ACC112 (cell line): ENCODE data around the gene CRADD.
"Not testable (repeated sequence)": the region's sequence is repeated elsewhere in the genome, so short reads cannot be mapped to it uniquely, and the experiment has no call there.

ENCODE experiments used
- H2AFZ ChIP-seq: fragments of 200-600 bp; sonication (generic); one replicate; pipeline ENCODE4 v1.6.0; 2017; ENCODE audit warnings: antibody characterized with exemption, low read length; ENCODE audit not compliant: unreplicated experiment
- H3K27ac ChIP-seq: fragments of 200-600 bp; sonication (generic); 2 replicates; pipeline ENCODE4 v1.5.1; 2014; ENCODE audit warnings: low read depth, mild to moderate bottlenecking, antibody characterized with exemption, low read length, moderate library complexity
- H3K27me3 ChIP-seq: fragments of 200-600 bp; sonication (generic); 2 replicates; pipeline ENCODE4 v1.6.1; 2014; ENCODE audit warnings: mild to moderate bottlenecking, antibody characterized with exemption, low read length, moderate library complexity, mixed read lengths; ENCODE audit not compliant: insufficient read depth
- H3K36me3 ChIP-seq: fragments of 200-600 bp; sonication (generic); 2 replicates; pipeline ENCODE4 v1.6.1; 2016; ENCODE audit warnings: mild to moderate bottlenecking, antibody characterized with exemption, low read length, moderate library complexity, mixed read lengths; ENCODE audit not compliant: insufficient read depth
- H3K4me1 ChIP-seq: fragments of 200-600 bp; sonication (generic); one replicate; pipeline ENCODE4 v1.6.1; 2016; ENCODE audit warnings: low read length, mixed read lengths; ENCODE audit not compliant: insufficient read depth, unreplicated experiment, control insufficient read depth
- H3K4me3 ChIP-seq: fragments of 200-600 bp; sonication (generic); 2 replicates; pipeline ENCODE4 v1.5.1; 2014; ENCODE audit warnings: mild to moderate bottlenecking, low read depth, low read length
- H3K79me2 ChIP-seq: fragments of 200-600 bp; sonication (generic); one replicate; pipeline ENCODE4 v1.6.0; 2016; ENCODE audit warnings: low read length; ENCODE audit not compliant: control insufficient read depth, unreplicated experiment, insufficient read depth

The CRADD gene

DNA sequence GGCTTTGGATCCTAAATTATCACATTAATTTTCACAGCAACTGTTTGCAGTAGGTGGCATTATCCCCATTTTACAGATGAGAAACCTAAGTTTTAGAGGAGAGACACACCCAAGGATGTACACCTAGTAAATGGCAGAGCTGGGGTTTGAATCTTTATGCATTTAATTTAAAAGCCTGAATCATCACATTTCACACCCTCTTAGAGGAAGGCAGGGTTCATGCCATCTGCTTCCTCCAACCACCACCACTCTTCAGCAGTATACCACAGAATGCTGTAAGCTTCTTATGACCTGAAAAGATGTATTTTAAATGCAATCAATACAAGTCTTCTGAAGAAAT is 90.3 kb downstream of the CRADD start:
- no peaks in the 10 kb centered on the region for H3K27me3 ChIP-seq
- no peak overlapping the region for H3K27ac ChIP-seq
- peak overlapping the region; percentile 44; the same call in 1 of the 2 replicates for H3K4me3 ChIP-seq
- no peak overlapping the region for H2AFZ ChIP-seq
- no peaks in the 10 kb centered on the region for H3K36me3 ChIP-seq
- peaks cover 23% of the 10 kb centered on the region for H3K4me1 ChIP-seq
- H3K79me2 ChIP-seq, result no peaks in the 10 kb centered on the region

DNA sequence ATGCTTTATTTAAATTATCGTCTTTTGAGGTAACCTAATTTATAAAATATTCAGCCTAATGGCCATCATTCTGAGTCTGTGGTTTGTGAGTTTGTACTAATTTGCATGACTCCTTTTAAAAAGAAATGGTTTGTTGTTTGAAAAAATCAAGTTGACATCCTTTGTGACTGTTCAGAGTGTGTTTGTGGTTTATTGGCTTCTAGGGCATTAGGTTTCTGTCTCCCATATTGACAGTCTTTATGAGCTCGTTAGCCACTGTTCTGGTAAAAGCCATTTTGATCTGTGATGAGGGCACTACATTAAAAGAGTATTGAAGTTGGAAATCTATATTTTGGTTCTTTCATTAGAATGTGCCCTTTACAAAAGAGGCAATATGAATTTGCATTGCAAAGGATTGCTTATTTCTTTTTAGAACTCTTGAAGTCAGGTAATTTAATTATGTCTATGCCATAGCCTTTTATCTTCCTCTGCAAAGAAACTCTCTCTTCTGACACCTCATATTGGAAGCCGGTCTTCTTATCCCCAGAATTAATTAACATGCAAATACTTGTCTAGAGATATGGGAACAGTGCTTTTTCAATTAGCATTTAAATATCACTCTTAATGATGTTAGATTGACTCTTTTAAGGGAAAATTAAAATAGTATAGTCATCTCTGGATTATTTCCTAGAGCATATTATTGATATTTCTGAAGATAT is 95.0 kb downstream of the CRADD start:
- peak overlapping the region; percentile 42; the same call in 1 of the 2 replicates for H3K27ac ChIP-seq
- peaks cover 37% of the 10 kb centered on the region for H3K4me1 ChIP-seq
- H3K4me3 ChIP-seq, result no peak overlapping the region
- H2AFZ ChIP-seq, result no peak overlapping the region
- H3K79me2 ChIP-seq, result peaks cover 2% of the 10 kb centered on the region
- H3K27me3 ChIP-seq, result no peaks in the 10 kb centered on the region
- H3K36me3 ChIP-seq, result no peaks in the 10 kb centered on the region

DNA sequence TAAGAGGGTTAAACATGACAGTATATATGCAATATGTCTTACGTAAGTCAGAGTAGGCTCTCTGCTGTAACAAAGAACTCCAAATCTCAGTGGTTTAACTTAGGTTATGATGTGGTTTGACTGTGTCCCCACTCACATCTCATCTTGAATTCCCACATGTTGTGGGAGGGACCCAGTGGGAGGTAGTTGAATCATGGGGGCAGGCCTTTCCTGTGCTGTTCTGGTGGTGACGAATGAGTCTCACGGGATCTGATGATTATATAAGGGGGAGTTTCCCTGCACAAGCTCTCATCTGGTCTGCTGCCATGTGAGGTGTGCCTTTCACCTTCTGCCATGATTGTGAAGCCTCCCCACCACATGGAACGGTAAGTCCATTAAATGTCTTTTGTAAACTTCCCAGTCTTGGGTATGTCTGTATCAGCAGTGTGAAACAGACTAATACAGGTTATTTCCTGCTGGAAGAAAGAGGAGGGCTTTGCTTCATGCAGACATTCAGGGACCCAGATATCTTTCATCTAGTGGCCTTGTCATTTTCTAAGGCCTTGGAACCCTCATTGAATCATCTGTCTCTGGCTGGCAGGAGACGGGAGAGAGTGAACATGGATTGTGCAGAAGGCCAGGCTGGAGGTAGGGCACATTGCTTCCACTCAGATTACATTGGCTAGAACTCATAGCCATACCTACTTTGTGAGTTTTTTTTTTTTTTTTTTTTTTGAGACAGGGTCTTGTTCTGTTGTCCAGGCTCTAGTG is 96.1 kb downstream of the CRADD start:
- Histone ChIP-seq H3K27me3 (no peaks in the 10 kb centered on the region), H3K27ac (peak overlapping the region; percentile 42), H3K36me3 (no peaks in the 10 kb centered on the region), H3K79me2 (peaks cover 5% of the 10 kb centered on the region), H2AFZ (peak overlapping the region; percentile 18), H3K4me3 (no peak overlapping the region), H3K4me1 (peaks cover 38% of the 10 kb centered on the region)

DNA sequence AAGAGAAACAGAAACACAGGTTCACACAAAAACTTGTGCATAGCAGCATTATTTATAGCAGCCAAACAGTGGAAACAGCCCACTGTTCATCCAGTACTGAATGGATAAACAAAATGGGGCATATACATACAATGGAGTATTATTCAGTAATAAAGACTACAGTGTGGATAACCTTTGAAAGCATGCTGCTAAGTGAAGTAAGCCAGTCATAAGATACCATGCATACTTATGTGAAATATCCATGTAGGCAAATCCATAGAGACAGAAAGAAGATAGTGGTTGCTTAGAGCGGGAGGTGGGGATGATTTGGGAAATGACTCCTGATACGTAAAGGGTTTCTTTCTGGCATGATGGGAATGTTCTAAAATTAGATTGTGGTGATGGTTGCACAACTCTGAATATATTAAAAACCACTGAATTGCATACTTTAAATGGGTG is 99.4 kb downstream of the CRADD start:
- H3K27me3 ChIP-seq, result no peaks in the 10 kb centered on the region
- H3K27ac ChIP-seq, result peak overlapping the region; percentile 89
- H3K79me2 ChIP-seq, result peaks cover 10% of the 10 kb centered on the region
- H3K4me1 ChIP-seq, result peaks cover 53% of the 10 kb centered on the region
- peak overlapping the region; percentile 59; the same call in 1 of the 2 replicates for H3K4me3 ChIP-seq
- H2AFZ ChIP-seq, result no peak overlapping the region
- no peaks in the 10 kb centered on the region for H3K36me3 ChIP-seq

DNA sequence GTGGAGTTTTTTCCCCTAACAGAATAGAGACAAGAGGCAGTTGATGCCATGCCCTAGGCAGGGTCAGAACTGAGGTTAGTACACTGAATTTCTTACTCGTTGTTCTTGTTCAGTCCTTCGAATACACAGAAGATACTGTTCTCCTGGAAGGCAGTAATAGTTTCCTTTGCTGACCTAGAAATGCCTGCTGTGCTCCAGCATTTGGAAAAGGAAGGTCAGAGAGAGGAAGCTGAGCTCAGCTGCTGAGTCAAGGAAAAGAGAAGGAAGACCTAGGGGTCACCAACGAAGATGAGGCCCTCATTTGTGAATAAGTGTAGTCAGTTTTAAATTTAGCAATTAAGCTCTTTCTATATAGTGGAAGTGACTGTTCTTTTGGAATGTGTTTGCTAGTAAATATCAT is 100.1 kb downstream of the CRADD start:
- no peaks in the 10 kb centered on the region for H3K36me3 ChIP-seq
- no peaks in the 10 kb centered on the region for H3K27me3 ChIP-seq
- H3K4me3 ChIP-seq, result peak overlapping the region; percentile 59; the same call in 1 of the 2 replicates
- peaks cover 10% of the 10 kb centered on the region for H3K79me2 ChIP-seq
- H3K4me1 ChIP-seq, result peaks cover 53% of the 10 kb centered on the region
- peak overlapping the region; percentile 89 for H3K27ac ChIP-seq
- H2AFZ ChIP-seq, result peak overlapping the region; percentile 8

DNA sequence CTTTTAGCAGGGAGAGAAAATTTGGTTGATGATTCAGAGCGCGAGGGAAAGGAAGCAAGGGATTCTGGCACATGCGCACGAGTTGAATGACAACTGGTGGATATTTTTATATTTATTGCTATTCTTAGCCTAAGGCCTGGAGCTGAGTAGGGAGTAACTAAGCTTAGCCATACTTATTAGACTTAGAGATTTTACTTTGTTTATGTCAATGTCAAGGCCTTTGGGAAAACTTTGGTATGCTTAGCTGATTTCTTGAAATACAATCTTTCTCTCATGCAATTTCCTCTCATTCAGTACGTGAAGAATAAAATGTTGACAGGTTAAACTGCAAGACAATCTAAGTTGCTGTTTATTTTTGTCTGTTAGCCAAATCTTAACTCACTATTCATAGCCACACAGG is 101.1 kb downstream of the CRADD start:
- Histone ChIP-seq H3K36me3 (no peaks in the 10 kb centered on the region), H3K4me3 (peak overlapping the region; percentile 53; the same call in 1 of the 2 replicates), H2AFZ (peak overlapping the region; percentile 8), H3K4me1 (peaks cover 53% of the 10 kb centered on the region), H3K79me2 (peaks cover 10% of the 10 kb centered on the region), H3K27ac (peak overlapping the region; percentile 89), H3K27me3 (no peaks in the 10 kb centered on the region)

DNA sequence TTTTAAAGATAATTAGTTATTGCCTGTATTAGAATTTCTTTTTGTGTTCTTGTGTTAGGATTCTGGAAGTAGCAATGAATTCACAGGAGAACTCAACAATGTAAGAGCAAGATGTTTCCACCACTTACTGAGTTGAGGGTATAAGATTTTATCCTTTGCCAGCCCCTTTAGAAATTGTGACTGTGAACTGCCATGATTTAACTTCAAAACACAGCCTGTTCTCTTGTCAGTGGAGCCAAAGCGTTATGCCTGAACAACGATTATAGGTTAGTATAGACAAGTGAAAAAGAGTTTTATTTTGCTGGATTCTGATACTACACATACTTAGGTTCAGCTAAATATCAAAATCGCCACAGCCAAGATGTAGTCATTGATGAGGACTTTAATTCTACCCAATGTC is 101.6 kb downstream of the CRADD start:
- peak overlapping the region; percentile 53; the same call in 1 of the 2 replicates for H3K4me3 ChIP-seq
- H3K36me3 ChIP-seq, result no peaks in the 10 kb centered on the region
- peak overlapping the region; percentile 8 for H2AFZ ChIP-seq
- H3K4me1 ChIP-seq, result peaks cover 55% of the 10 kb centered on the region
- peak overlapping the region; percentile 89 for H3K27ac ChIP-seq
- no peaks in the 10 kb centered on the region for H3K27me3 ChIP-seq
- H3K79me2 ChIP-seq, result peaks cover 10% of the 10 kb centered on the region

DNA sequence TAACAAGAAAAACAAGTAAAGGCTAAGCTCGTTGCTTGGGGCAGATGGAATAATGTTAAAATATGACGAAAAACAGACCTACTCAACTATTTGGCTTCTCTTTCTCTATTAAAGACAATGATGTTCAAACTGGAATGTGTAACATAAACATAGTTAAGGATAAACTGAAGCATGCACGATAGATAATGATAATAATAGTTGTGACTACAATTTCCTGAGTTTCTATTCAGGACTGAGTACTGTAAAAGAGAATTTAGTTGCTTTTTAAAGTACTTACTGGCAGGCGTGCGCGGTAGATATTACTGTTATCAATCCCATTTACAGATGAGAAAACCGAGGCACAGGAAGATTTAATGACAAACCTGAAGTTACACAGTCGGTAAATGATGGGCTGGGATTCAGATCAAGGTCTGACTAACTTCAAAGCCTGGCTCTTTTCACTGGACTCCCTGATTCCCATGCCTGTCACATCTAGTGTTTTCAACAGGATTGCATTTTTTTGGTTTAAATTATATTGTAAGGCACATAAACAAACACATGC is 103.0 kb downstream of the CRADD start:
- Histone ChIP-seq H3K27ac (peak overlapping the region; percentile 89), H3K4me1 (peaks cover 68% of the 10 kb centered on the region), H2AFZ (peak overlapping the region; percentile 58), H3K27me3 (no peaks in the 10 kb centered on the region), H3K4me3 (peak overlapping the region; percentile 39; the same call in 1 of the 2 replicates), H3K36me3 (no peaks in the 10 kb centered on the region), H3K79me2 (peaks cover 10% of the 10 kb centered on the region)

DNA sequence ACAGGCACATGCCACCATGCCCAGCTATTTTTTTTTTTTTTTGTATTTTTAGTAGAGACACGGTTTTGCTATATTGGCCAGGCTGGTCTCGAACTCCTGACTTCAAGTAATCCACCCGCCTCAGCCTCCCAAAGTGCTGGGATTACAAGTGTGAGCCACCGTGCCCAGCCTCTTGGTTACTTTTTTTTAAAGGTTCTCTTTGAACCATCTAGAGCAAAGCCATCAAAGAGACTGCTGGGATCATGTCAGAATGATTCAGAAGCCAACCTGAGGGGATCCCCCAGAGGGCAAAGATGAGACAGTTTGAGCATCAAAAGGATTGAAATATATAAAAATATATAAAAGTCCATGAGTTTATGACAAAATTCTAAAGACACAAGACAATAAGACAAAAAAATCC is 103.7 kb downstream of the CRADD start:
- peaks cover 10% of the 10 kb centered on the region for H3K79me2 ChIP-seq
- not testable (repeated sequence) for H2AFZ ChIP-seq, H3K4me3 ChIP-seq, H3K27me3 ChIP-seq, H3K36me3 ChIP-seq
- peak overlapping the region; percentile 89; the same call in 1 of the 2 replicates for H3K27ac ChIP-seq
- peaks cover 74% of the 10 kb centered on the region for H3K4me1 ChIP-seq

DNA sequence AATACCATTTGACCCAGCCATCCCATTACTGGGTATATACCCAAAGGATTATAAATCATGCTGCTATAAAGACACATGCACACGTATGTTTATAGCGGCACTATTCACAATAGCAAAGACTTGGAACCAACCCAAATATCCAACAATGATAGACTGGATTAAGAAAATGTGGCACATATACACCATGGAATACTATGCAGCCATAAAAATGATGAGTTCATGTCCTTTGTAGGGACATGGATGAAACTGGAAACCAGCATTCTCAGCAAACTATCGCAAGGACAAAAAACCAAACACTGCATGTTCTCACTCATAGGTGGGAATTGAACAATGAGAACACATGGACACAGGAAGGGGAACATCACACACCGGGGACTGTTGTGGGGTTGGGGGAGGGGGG is 104.8 kb downstream of the CRADD start:
- H3K79me2 ChIP-seq, result peaks cover 10% of the 10 kb centered on the region
- H3K4me3 ChIP-seq, H3K27ac ChIP-seq, H2AFZ ChIP-seq, H3K27me3 ChIP-seq, H3K36me3 ChIP-seq: not testable (repeated sequence)
- H3K4me1 ChIP-seq, result peaks cover 76% of the 10 kb centered on the region
